ENCODE data around the gene CYP26B1. TPM values are rescaled to one million over a fixed set of nuclear protein-coding genes. Genes with fewer than 3 reads are reported as not detected.

CYP26B1 gene
- total and polyA plus RNA-seq, 2 of the 8 experiments (the other 6 are each of a cell fraction or from before 2014, with no cell fraction given), result 0.06 to 0.69 TPM

DNA sequence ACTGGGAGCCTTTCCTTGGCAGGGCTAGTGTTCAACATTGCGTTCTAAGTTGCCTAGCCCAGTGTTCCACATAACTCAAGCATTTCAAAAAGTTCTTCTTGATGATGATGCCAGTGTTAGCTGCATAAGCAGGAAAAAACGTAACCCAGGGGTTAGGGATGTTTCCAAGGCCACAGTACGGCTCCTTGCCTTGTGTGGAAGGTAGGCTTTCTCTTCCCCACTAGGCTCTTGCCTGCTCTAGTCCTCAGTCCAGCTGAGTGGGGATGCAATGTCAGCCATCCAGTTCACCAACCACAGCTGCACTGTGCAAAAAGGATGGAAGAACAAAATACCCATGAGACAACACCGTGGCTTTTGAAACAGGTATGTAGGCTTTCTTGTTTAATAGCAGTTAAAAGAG is 28.0 kb upstream of the CYP26B1 start (continued):
- no peak for TF ChIP-seq GTF2F1 (IDR thresholded peaks at IDR 0.05; ENCODE audit: borderline replicate concordance, low read depth, low read length)
- no peak for TF ChIP-seq CHD1 (IDR thresholded peaks at IDR 0.05; ENCODE audit: low read depth, low read length)
- no peak for TF ChIP-seq TAF7 (optimal IDR thresholded peaks at IDR 0.05; ENCODE audit: borderline replicate concordance, low read depth, low read length)
- no peak for TF ChIP-seq NANOG (IDR thresholded peaks at IDR 0.05; ENCODE audit: insufficient read depth, low read depth, low read length, poor library complexity, severe bottlenecking)

Measured in H1 (cell line).